IPS DF 6.9 (cell line): ENCODE results near the gene USH2A.

Source experiments
- DNase-seq: peaks from one replicate; pipeline ENCODE4 v3.0.0-alpha.2; 2013; ENCODE audit warnings: low read depth, low spot score
- H3K27ac ChIP-seq: one replicate; pipeline ENCODE4 v1.5.1; 2013; ENCODE audit warnings: low read length, control low read depth
- H3K27me3 ChIP-seq: 2 replicates; pipeline ENCODE4 v1.6.1; 2013; ENCODE audit warnings: mild to moderate bottlenecking, low read length; ENCODE audit not compliant: control insufficient read depth, insufficient read depth
- H3K36me3 ChIP-seq: 2 replicates; pipeline ENCODE4 v1.6.1; 2013; ENCODE audit warnings: low read length; ENCODE audit not compliant: control insufficient read depth, insufficient read depth
- H3K4me1 ChIP-seq: 2 replicates; pipeline ENCODE4 v1.6.1; 2013; ENCODE audit warnings: low read length; ENCODE audit not compliant: control insufficient read depth, insufficient read depth
- H3K4me3 ChIP-seq: 2 replicates; pipeline ENCODE4 v1.5.1; 2013; ENCODE audit warnings: mild to moderate bottlenecking, low read length
- H3K9me3 ChIP-seq: 2 replicates; pipeline ENCODE4 v1.6.1; 2013; ENCODE audit warnings: low read length, inconsistent platforms; ENCODE audit not compliant: control insufficient read depth, insufficient read depth
- WGBS: extraction: QIAGEN DNeasy Blood & Tissue Kit; methylation state at CpG from one replicate; pipeline ENCODE4 v1.1.7; 2013; ENCODE audit warnings: mixed read lengths, missing lambda C conversion rate; ENCODE audit not compliant: insufficient read length, insufficient coverage; 5-methylcytosine and 5-hydroxymethylcytosine counted together

The USH2A gene

GRCh38 chr1:215631040-215631439 lies 792.2 kb downstream of the USH2A start:
- Histone ChIP-seq H3K9me3 (no peaks in the 10 kb centered on the region), H3K36me3 (no peaks in the 10 kb centered on the region), H3K4me3 (no peak overlapping the region), H3K4me1 (no peaks in the 10 kb centered on the region), H3K27ac (no peak overlapping the region), H3K27me3 (no peaks in the 10 kb centered on the region)
- no CpG with 5 or more reads among the region's 1 CpG for WGBS
- DNase-seq: no peak

DNA sequence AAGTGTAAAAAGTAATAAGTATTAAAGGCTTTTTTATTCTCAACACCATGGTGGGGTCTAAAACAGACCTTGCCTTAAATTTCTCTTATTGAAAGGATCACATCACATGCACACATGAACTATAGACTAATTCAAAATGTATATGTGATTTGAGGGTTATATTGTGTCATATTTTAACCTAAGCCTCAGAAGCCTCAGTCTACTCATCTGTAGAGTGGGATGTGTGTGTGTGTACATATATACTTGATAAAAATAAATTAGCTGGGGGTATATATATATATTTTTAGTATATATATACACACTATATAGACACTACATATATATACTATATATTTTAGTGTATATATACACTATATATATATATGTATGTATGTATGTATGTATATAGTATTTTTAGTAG lies 797.3 kb downstream of the USH2A start:
- H3K27me3 ChIP-seq: no peaks in the 10 kb centered on the region
- no peak for DNase-seq
- H3K4me1 ChIP-seq: no peaks in the 10 kb centered on the region
- no peak overlapping the region for H3K27ac ChIP-seq
- H3K4me3 ChIP-seq: no peak overlapping the region
- no peaks in the 10 kb centered on the region for H3K36me3 ChIP-seq
- no peaks in the 10 kb centered on the region for H3K9me3 ChIP-seq

GRCh38 chr1:215623162-215623561 lies 800.1 kb downstream of the USH2A start:
- Histone ChIP-seq H3K4me1 (no peaks in the 10 kb centered on the region), H3K9me3 (no peaks in the 10 kb centered on the region), H3K4me3 (no peak overlapping the region), H3K36me3 (no peaks in the 10 kb centered on the region; the same call in 1 of the 2 replicates), H3K27ac (no peak overlapping the region), H3K27me3 (no peaks in the 10 kb centered on the region)
- WGBS: no CpG with 5 or more reads among the region's 4 CpGs
- no peak for DNase-seq

DNA sequence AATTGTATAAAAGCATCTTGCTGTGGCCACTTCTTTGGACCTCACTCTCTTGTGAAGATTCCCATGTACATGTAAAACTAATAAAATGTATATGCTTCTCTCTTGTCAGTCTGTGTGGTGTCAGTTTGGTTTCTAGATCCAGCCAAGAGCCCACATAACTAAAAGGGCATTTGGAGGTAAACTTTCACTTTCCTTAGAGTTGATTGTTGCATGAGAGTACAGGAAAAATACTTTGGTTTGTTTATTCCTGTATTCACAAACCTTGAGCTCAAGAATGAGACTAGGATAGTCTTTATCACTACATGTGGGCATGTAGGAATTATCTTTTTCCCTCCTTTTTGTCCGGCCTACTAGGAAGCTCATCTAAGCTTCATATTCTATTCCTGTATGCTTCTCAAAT lies 805.3 kb downstream of the USH2A start:
- Histone ChIP-seq H3K4me3 (no peak overlapping the region), H3K9me3 (no peaks in the 10 kb centered on the region), H3K27me3 (no peaks in the 10 kb centered on the region), H3K27ac (no peak overlapping the region), H3K4me1 (no peaks in the 10 kb centered on the region), H3K36me3 (no peaks in the 10 kb centered on the region; the same call in 1 of the 2 replicates)
- DNase-seq: no peak
- WGBS: no CpG with 5 or more reads among the region's 1 CpG

DNA sequence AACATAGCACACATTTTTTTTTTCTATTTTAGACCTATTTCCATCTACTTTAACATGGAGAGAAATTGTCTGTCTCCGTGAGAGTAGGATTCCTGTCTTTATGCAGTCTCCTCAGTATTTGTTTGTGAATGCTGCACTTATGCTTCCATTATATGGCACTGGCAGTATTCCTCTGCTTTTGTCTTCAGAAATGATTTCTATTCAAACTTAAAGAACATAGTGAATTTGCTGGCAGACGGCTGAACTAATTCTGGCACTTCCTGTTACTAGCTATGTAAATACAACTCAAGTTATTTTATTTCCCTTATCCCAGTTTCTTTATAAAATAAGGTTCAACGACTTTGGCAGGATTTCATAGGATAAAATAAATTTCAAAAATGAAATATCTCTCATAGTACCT lies 810.9 kb downstream of the USH2A start:
- no peak for DNase-seq
- Histone ChIP-seq H3K4me3 (no peak overlapping the region), H3K27ac (no peak overlapping the region), H3K27me3 (no peaks in the 10 kb centered on the region), H3K9me3 (no peaks in the 10 kb centered on the region), H3K36me3 (no peaks in the 10 kb centered on the region; the same call in 1 of the 2 replicates), H3K4me1 (no peaks in the 10 kb centered on the region)
- no CpG with 5 or more reads among the region's 3 CpGs for WGBS

DNA sequence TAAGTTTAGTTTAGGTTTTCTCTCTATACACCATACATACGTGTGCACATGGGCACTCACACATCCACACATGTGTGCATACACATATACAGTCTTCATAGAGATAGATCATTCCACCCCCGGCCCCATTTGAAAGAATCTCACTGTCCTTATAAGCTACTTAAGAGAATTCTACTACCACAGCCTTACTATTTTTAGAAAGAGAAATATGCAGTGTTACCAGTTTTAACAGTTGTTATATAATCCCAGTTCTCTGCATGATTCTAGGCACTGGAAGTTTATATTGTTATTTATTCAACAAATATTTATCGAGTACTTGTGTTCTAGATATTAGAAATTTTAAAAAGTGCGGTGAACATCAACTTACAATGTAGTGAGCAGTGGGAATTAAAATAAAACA lies 814.6 kb downstream of the USH2A start:
- H3K4me1 ChIP-seq: no peaks in the 10 kb centered on the region
- no peaks in the 10 kb centered on the region for H3K9me3 ChIP-seq
- 100% methylated on average over 1 of the region's 4 CpGs for WGBS
- H3K27ac ChIP-seq: no peak overlapping the region
- no peak for DNase-seq
- H3K4me3 ChIP-seq: no peak overlapping the region
- H3K36me3 ChIP-seq: no peaks in the 10 kb centered on the region; the same call in 1 of the 2 replicates
- no peaks in the 10 kb centered on the region for H3K27me3 ChIP-seq

- H3K36me3 ChIP-seq: no peaks in the 10 kb centered on the region; the same call in 1 of the 2 replicates
- H3K4me1 ChIP-seq: no peaks in the 10 kb centered on the region
- no peak overlapping the region for H3K27ac ChIP-seq
- DNase-seq: no peak
- H3K9me3 ChIP-seq: no peaks in the 10 kb centered on the region
- H3K27me3 ChIP-seq: no peaks in the 10 kb centered on the region
- no peak overlapping the region for H3K4me3 ChIP-seq
- WGBS: no CpG with 5 or more reads among the region's 1 CpG
These were observed 815.8 kb downstream of the USH2A start for GRCh38 chr1:215607412-215607811.

DNA sequence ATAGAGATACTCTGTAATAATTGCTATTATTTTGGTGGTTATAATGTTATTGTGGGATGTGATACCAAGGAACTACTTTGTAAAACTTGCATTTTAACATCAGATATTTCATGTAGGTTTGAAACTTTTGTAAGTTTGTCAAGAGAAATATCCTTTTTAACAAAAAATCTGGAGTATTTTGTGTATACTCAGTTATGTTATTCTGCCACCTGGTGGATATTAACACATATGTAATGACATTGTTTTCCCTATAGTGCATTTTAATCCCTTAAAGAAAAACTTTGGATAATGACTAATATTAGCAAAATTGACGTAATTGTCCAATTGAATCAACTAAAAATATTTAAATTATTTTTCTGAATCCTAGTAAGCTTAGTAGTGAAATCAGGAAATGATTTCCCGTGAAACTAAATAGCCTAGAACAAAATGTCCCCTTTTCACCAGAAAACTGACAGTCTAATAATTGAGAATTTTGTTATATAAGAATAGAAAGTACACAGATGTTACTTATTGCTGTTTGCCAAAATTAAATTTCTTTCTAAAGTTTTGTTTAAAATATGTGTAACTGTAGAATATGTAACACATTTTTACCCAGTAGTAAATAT lies 816.6 kb downstream of the USH2A start:
- Histone ChIP-seq H3K4me3 (no peak overlapping the region), H3K9me3 (no peaks in the 10 kb centered on the region), H3K36me3 (no peaks in the 10 kb centered on the region; the same call in 1 of the 2 replicates), H3K27ac (no peak overlapping the region), H3K4me1 (no peaks in the 10 kb centered on the region), H3K27me3 (no peaks in the 10 kb centered on the region)
- DNase-seq: no peak
- no CpG with 5 or more reads among the region's 2 CpGs for WGBS

DNA sequence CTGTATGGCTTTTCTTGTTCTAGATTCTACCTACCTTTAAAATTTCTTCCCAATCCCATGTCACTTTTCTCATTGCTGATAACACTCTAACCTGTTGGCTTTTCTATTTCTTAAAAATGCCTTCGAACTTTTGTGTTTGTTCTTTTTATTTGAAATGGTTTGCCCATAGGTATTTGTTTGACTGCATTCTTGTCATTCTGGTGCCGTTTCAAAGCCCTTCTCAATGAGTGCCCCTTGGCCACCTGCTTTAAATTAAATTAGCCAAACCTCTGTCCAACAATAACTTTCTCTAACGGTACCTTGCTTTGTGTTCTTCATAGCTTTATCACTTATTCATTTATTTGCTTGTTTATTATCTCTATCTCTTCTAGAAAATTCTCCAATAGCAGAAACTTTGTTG lies 817.2 kb downstream of the USH2A start:
- no peak for DNase-seq
- Histone ChIP-seq H3K36me3 (no peaks in the 10 kb centered on the region; the same call in 1 of the 2 replicates), H3K9me3 (no peaks in the 10 kb centered on the region), H3K27me3 (no peaks in the 10 kb centered on the region), H3K4me3 (no peak overlapping the region), H3K4me1 (no peaks in the 10 kb centered on the region), H3K27ac (no peak overlapping the region)
- no CpG with 5 or more reads among the region's 3 CpGs for WGBS

DNA sequence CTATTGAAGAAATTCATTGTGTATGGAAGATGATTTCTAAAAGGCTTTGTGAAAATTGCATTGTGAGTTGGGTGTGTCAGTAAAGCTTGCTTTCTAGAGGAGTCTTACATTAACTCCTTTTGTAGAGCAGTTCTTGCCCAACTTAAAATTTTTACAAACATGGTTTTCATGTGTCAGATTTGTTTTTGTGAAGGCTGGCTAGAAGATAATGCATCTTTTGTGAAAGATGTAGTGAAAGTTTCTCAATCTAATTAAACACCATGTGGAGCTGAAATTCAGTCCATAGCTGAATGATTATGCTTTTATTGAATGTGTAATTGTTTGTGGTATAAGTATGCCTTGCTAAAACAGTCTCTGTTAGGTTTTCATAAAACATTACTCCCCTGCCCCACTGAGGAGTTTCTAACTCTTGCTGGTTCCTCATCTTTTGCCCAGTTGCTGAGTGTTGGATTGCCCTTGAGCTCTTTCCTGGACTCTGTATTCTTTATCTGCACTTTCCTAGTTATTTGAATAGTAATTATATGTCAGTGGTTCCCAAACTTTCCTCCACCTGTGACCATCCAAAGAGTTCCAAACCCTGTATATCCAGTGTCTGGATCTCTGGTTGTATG lies 818.1 kb downstream of the USH2A start:
- no peak for DNase-seq
- H3K27ac ChIP-seq: no peak overlapping the region
- no peaks in the 10 kb centered on the region for H3K4me1 ChIP-seq
- H3K9me3 ChIP-seq: no peaks in the 10 kb centered on the region
- H3K36me3 ChIP-seq: no peaks in the 10 kb centered on the region; the same call in 1 of the 2 replicates
- H3K27me3 ChIP-seq: no peaks in the 10 kb centered on the region
- H3K4me3 ChIP-seq: no peak overlapping the region

DNA sequence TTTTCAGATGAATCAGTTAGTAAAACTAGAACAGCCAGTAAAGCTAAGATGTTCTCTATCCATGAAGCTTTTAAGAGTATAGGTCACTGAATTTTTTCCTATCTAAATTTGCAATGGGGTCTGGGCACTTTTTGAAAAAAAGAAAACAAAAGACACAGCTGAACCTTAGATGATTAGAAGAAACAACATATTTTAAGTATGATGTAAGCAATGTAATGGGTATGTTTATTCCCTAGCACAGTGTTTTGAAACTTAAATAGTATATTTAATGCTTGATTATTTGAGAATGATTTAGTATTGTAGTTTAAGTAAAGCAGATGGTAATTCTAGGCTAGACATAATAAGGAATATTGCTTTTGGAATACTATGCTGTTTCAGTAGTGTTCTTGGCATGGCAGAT lies 819.9 kb downstream of the USH2A start:
- no peak for DNase-seq
- H3K4me3 ChIP-seq: no peak overlapping the region
- H3K9me3 ChIP-seq: no peaks in the 10 kb centered on the region
- no peaks in the 10 kb centered on the region; the same call in 1 of the 2 replicates for H3K36me3 ChIP-seq
- no peak overlapping the region for H3K27ac ChIP-seq
- no peaks in the 10 kb centered on the region for H3K27me3 ChIP-seq
- no peaks in the 10 kb centered on the region; the same call in 1 of the 2 replicates for H3K4me1 ChIP-seq
